Activated naive CD4-positive, alpha-beta T cell treated with anti-CD3 and anti-CD28 coated beads, Interleukin-2, amount 50 U/mL, for 72 hours (primary cell): ENCODE measurements around the gene KLF13. TPM values are rescaled to one million over a fixed set of nuclear protein-coding genes. Genes with fewer than 3 reads are reported as not detected.

Source experiments
- ATAC-seq, 2 donors: fragments of 150-1000 bp; cut with Tn5 transposase; 2 replicates each; pipeline ENCODE4 v1.10.0; 2021; ENCODE audit warnings: mild to moderate bottlenecking in 2 of 2, moderate library complexity in 2 of 2
- DNase-seq, 2 donors: peaks; one replicate each; pipeline ENCODE4 v3.0.0; 2021 to 2022; ENCODE audit warnings: low spot score in 2 of 2
- H3K27ac Mint-ChIP-seq, 2 donors: one replicate each; pipeline ENCODE4 v1.8.0; 2022; ENCODE audit warnings: mild to moderate bottlenecking in 2 of 2, mixed read lengths in 2 of 2
- H3K36me3 Mint-ChIP-seq, 2 donors: one replicate each; pipeline ENCODE4 v1.8.0; 2022; ENCODE audit warnings: mixed read lengths in 2 of 2
- H3K9me3 Mint-ChIP-seq, 2 donors: one replicate each; pipeline ENCODE4 v1.8.0; 2022; ENCODE audit warnings: mixed read lengths in 2 of 2
- total RNA-seq, 2 donors: library from RNA; stranded (reverse); gene quantifications; one replicate each; pipeline ENCODE4 v1.2.3, GENCODE V29; 2022

The KLF13 gene
- total RNA-seq, 2 donors from 2014 or later = 124 to 161 TPM

DNA sequence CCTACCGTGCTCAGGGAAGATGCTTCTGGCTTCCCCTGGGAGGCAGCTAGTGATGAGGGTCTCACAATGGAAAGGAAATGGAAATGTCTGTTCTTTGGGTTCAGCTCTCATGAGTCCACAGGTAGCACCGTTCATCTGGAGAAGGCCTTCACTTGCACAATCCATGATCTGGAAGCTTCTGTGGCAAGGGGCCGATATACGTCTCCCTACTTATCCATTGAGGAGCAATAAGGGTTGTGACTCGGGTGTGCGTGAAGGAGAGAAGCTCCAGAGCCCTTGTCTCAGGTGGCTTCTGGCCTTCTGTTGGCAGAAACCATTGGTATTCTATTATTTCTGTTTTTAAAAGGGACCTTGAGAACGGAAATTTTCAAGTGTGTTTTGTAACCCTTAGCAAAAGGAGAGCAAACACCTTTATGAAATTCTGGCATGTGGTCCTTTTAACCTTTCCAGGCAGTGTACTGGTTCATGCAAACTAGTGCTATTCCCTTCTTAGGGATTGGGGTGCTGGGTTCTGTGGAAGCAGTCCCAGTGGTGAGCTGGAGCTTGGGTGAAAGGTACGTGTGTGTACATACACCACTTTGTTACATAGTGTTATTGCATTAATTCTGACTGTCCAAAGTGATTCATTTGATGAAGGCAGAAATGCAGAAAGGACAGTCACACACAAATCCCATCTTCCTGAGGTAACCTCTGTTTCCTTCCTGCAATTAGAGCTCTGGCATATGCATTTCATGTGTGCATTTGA lies 32.5 kb downstream of the KLF13 start:
- H3K36me3 Mint-ChIP-seq = peaks cover 5 to 54% of the 10 kb centered on the region in 2 donors
- peak in 1 of 2 donors; percentile 13 for ATAC-seq
- H3K27ac Mint-ChIP-seq = peak overlapping the region; percentile 81 to 98
- DNase-seq = no peak
- H3K9me3 Mint-ChIP-seq = peaks cover 0 to 5% of the 10 kb centered on the region in 2 donors

DNA sequence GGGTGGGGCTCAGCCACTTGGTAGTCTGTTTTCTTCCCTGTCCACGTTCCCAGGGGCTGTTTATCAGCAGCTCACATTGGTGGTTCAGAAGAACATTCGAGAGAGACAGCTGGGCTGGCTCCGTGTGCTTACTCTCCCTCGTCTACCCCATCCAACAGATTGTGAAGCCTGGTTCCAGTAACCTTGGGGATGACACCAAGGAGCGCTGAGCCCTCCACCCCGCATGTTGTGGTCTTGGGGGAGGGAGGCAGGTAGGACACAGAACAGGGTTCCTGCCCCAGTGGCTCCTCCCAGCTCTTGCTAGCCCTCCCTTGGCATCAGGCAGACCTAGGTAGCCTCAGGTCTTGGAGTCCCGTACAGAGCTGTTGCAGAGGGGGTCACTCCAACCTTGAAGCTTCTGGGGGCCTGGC lies 33.1 kb downstream of the KLF13 start:
- Mint-ChIP-seq H3K9me3 (peaks cover 0 to 4% of the 10 kb centered on the region in 2 donors), H3K27ac (peak overlapping the region; percentile 81 to 98), H3K36me3 (peaks cover 5 to 51% of the 10 kb centered on the region in 2 donors)
- ATAC-seq (no peak), DNase-seq (no peak)

DNA sequence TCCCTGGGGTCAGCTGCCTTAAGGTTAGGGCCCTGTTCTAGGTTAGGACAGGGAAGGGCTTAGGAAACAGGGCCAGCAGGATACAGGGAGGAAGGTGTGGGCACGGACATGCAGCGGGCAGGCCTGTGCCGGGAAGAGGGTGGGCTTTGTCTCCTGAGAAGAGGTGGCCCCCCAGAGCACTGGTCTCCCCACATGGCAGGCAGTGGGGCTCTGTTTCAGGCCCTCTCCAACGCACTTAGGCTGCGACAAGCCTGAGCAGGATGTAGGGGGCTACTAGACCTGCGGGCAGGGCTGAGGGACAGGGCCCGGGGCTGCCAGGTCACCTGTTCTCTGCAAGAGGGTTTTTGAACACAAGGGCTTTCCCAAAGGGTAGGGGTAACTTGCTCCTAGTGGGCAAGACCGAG lies 33.5 kb downstream of the KLF13 start:
- H3K27ac Mint-ChIP-seq = peak overlapping the region; percentile 81 to 98
- ATAC-seq (no peak), DNase-seq (no peak)
- H3K9me3 Mint-ChIP-seq = no peaks in the 10 kb centered on the region
- peaks cover 5 to 46% of the 10 kb centered on the region in 2 donors for H3K36me3 Mint-ChIP-seq

DNA sequence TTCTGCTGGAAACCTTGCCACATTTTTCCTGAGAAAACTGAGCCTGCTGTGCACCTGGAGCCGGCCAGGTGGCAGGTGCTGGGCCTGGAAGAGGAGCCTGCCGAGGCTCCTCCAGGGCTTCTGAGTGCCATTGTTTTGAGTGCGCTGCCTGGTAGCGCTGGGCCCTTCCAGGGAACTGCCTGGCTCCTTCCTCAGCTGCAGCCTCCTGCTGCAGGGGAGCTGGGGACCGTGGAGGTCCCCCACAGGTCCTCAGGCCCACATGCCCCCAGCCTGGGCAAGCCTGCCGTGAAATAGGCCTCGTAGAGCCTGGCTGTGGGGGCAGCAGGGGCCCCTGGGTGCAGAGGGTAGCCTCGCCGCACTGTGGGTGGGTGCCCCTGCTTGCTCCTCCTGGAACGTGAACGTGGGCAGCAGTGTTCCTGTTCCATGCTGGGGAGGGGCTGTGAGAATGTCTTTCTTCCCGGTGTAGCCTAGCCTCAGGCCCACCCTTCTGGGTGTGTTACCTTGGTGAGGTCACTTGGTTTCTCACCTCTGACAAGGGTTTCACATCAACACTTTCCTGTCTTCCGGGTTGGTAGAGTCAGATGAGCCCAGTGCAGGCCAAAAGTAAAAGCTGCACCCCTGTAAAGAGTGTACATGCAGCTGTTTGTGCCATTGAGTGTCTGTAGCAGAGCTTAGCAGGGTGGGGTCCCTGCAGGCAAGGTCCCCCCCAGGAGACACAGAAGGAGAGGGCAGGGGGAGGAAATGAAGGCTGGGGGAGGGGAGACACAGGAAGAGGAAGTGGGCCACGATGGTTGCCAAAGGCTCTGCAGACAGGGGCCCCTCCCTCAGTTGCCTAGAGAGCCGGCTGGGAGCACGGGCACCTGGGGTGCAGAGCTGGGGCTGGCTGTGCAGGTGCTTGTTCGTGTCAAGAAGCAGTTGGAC lies 34.5 kb downstream of the KLF13 start:
- ATAC-seq = peak; percentile 68 to 71
- Mint-ChIP-seq H3K27ac (peak overlapping the region; percentile 81 to 98), H3K9me3 (no peaks in the 10 kb centered on the region), H3K36me3 (peaks cover 5 to 37% of the 10 kb centered on the region in 2 donors)
- DNase-seq = peak in 1 of 2 donors; percentile 55

DNA sequence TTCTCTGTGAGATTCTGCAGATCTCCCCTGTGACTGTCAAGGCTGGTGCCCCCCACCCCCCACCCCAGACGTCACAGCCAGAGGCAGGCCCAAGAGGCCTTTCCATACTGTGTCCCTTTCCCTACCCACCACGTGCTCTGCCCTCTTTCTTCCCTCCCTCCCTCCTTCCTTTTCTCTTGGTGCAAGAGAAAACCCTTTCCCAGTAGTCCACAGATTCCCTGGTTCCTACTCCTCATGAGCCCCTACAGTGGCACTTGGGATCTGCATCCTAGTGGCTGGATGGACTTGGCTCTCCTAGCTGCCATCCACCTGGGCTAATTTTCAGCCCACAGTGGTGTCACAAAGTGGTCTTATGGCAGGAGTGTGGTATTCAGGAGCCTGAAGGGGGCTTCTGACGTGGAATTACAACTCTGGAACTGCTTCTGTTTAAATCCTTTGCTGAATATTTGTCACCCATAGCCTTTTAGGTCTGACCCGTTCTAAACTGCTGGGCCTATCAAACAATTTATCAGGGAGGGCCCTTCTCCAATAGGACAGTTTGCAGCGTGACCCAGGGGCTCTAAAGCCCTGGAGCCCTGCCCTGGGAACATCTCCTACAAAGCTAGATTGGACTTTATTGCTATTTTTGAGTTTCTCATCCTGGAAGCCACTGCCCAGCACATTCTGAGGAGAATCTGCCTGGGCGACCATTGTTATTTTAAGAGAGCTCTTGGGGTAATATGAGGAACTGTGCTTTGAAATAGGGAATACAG lies 35.3 kb downstream of the KLF13 start:
- H3K36me3 Mint-ChIP-seq = peaks cover 5 to 30% of the 10 kb centered on the region in 2 donors
- no peaks in the 10 kb centered on the region for H3K9me3 Mint-ChIP-seq
- no peak for ATAC-seq
- no peak for DNase-seq
- H3K27ac Mint-ChIP-seq = peak overlapping the region; percentile 81 to 98

DNA sequence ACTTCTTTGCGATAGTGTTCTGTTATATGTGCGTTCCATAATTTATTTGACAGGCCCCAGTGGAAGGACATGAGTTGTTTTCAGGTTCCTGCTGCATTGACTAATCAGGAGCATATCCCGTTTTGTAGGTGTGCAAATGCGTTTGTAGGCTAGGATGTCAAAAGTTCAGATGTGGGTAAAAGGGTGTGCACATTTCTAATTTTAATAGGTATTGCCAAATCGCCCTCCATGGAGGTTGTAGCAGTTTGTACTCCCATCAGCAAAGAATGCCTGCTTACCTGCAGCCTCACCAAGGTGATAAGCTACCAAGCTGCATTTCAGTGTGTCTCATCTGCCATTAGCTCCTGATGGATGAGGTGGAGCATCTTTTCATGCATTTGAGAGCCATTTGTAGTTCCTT lies 36.3 kb downstream of the KLF13 start:
- Mint-ChIP-seq H3K36me3 (peaks cover 5 to 23% of the 10 kb centered on the region in 2 donors), H3K9me3 (no peaks in the 10 kb centered on the region), H3K27ac (peak overlapping the region; percentile 1 to 81)
- no peak for DNase-seq
- no peak for ATAC-seq

DNA sequence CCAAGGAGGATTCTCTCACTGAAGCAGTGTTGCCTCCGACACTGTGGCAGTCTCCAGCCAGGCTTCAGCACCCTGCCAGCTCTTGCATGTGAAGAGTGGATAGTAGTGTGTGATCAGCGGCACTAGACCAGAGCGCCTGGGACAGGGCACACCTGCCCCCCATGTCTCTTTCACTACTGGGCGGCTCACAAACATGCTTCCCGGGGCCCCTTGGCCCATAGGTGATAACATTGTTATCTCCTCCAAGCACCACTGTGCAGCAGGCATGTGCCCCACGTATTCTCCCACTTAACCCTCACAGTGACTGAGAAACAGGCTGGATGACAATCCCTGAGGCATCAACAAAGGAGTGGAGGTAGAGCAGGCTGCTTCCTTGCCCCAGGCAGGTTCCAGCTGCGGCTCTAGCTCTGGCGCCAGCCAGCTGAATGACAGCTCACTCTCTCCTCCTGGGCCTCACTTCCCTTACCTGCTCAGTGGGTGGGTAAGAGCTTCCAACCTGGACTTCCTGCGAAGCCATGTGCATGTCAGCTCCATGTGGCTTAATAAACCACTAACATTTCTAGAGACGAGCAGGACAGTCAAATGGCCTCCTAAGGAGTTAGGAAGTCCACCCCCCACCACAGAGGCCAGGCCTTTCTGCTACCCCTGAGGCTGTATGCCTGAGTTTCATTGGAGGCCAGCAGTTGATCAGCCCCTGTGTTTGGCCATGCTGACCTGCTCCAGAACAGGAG lies 37.8 kb downstream of the KLF13 start:
- peak in 1 of 2 donors; percentile 13 for ATAC-seq
- peaks cover 0 to 20% of the 10 kb centered on the region in 2 donors for H3K36me3 Mint-ChIP-seq
- peak overlapping the region; percentile 81 to 84 for H3K27ac Mint-ChIP-seq
- H3K9me3 Mint-ChIP-seq = no peaks in the 10 kb centered on the region
- DNase-seq = no peak

DNA sequence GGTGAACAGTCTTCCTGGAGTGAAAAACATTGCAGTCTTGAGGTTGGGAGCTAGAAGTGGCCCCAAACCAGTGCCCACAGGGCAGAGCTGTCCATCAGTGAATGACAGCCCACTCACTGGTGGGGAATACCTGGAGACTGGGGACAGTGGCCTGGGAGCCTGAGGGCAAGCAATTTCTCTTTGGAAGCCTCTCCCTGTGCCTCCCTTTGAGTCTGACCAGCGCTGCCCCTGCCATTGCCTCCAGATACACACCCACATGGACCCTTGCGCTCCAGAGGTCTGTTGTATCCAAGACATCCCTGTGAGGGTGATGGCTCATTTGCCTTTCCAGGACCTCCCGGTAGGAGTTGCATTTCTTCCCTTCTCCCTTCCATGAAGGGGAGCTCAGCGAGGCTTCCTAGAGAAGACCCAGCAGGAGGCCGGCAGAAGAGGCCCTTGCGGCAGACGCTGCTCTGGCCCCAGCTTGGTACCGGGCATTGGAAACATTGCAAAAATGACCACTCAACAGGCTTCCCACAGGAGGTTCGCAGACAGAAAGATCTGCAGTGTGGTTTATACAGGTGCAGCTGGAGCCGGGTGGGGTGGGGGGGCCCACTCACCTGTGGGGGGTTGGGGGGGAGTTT lies 38.5 kb downstream of the KLF13 start:
- no peak for DNase-seq
- no peaks in the 10 kb centered on the region for H3K9me3 Mint-ChIP-seq
- peaks cover 0 to 26% of the 10 kb centered on the region in 2 donors for H3K36me3 Mint-ChIP-seq
- ATAC-seq = no peak
- H3K27ac Mint-ChIP-seq = peak overlapping the region; percentile 81 to 90

DNA sequence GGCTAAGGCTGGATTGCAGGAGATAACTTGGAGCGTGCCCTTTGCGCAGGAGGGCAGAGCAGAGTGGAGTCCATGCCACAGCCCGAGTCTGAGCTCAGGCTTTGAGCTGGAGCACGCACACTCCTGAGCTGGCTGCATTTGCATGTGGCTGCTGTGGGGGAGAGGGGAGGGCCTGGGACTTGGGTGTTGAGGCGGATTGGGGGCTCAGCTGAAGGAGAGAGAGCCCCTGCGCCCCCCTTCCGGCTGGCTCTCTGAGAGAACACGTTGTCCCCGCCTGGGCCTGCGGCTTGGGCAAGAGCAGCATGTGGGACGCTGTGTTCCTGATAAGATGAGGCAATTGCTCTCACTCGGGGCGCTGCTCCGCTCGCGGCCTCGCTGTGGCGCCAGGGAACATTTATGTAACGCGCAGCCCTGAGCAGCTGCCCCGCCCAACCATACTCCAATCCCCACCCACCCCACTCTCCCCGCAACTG lies 39.1 kb downstream of the KLF13 start:
- peak overlapping the region; percentile 81 to 90 for H3K27ac Mint-ChIP-seq

DNA sequence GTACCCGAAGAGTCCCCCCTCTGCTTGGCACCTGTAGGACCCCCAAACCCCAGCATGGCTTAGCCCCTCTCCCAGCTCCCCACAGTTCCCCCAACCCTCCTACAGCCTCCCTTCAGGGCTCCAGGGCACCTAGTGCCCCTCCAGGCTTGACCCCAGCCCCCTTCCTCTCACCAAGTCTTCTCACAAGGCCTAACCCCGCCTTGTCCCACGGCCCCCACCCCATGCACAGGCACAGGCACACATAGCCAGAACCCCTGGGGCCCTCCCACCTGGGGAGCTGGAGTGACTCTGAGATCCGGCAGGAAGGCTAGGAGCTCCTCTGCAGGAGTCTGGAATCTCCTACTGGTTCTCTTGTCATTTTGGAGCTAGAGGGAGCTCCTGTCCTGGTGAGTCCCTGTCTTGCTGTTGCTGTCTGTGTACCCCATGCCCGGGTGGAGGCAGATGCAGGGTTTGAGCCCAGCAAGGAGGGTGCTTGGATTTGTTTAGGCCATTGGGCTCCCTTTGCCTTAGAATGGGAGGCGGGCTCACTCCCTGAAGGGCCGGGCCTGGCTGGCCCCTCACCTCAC lies 39.6 kb downstream of the KLF13 start:
- DNase-seq = no peak
- peak overlapping the region; percentile 81 to 82 for H3K27ac Mint-ChIP-seq
- H3K36me3 Mint-ChIP-seq = peaks cover 6 to 27% of the 10 kb centered on the region in 2 donors
- ATAC-seq = peak in 1 of 2 donors; percentile 2
- no peaks in the 10 kb centered on the region for H3K9me3 Mint-ChIP-seq

More for the DNA sequence above, 39.1 kb downstream of the KLF13 start:
- peak; percentile 64 to 74 for ATAC-seq
- no peaks in the 10 kb centered on the region for H3K9me3 Mint-ChIP-seq
- peaks cover under 1 to 27% of the 10 kb centered on the region in 2 donors for H3K36me3 Mint-ChIP-seq
- DNase-seq = peak; percentile 75 to 76

DNA sequence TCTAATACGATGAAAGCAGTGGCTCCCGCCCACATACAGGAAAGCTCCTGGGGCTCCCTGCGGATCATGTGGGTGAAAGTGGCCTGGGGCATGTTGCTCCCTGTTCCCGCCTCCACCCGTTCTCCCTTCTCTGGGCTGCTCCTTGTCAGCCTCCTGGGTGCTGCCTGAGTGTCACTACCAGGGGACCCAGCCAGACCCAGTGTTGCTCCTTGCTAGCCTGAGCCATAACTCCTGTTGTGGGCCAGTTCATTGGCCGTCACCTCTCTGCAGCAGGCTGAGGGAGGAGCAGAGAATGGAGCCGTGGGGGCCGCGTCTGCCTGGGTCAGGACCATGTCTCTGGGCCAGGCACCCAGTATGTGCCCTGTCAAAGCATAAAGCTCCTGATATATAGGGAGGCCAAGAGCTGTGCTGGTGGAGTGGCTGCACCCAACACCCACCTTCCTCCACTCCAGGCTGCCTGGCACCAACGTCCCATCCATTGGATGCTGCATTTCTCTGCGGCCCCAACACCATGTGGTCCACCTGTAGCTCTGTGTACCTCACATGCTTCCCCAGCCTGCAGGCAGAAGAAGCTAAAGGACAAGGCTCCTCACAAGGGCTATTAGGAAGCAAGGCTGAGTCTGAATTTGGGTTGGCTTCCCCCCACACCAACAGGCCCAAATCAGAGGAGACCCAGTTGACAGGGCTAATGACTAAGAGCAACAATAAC lies 40.5 kb downstream of the KLF13 start:
- Mint-ChIP-seq H3K36me3 (peaks cover 7 to 27% of the 10 kb centered on the region in 2 donors), H3K27ac (peak overlapping the region; percentile 81 to 82), H3K9me3 (no peaks in the 10 kb centered on the region)
- DNase-seq = no peak
- ATAC-seq = peak in 1 of 2 donors; percentile 3

DNA sequence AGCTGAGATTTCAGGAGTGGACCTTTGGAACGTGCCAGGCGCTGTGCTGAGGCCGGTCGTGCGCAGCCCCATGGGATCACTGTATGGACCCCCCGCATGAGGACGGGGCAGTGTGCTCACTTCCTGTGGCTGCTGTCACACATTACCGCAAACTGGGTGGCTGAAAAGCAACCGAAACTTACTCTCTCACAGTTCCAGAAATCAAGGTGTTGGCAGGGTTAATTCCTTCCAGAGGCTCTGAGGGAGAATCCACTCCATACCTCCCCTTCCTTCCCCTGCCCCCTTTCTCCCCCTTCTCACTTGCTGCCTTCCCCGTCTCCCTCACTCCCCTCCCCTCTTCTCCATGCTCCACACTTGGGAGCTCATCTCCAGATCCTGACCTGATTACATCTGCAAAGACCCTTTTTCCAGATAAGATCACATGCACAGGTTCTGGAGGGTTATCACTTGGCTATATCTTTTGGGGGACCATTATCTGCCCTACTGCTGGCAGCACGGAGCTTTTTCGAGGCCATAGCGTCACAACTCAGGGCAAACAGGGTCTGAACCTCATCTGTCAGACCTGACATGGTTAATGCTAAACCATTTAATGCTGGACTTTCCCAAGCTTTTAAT lies 41.2 kb downstream of the KLF13 start:
- H3K36me3 Mint-ChIP-seq = peaks cover 7 to 27% of the 10 kb centered on the region in 2 donors
- DNase-seq (no peak), ATAC-seq (peak; percentile 21 to 66)
- peak overlapping the region; percentile 81 for H3K27ac Mint-ChIP-seq
- H3K9me3 Mint-ChIP-seq = no peaks in the 10 kb centered on the region

DNA sequence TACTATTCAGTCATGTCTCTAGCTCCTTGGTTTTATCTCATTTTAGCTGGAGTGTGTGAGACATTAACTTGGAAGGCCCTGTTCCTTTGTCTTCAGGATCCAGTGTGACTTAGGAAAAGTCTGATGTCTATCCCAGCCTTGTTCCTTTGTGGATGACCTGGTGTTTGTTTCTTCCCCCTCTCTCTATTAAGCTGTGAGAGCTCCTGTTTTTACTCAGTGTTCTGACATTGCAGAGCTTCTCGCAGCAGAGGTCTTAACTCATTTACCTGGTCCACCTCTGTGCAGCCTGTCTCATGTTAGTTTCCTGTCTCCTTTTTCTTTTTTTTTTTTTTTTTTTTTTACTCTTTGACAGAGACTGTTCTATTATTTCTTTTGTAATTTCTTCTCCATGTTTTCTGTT lies 43.1 kb downstream of the KLF13 start:
- no peak for ATAC-seq

More for the DNA sequence above, 43.1 kb downstream of the KLF13 start:
- Mint-ChIP-seq H3K36me3 (peaks cover 7 to 16% of the 10 kb centered on the region in 2 donors), H3K9me3 (no peaks in the 10 kb centered on the region), H3K27ac (peak overlapping the region; percentile 65 to 76)
- no peak for DNase-seq
